ENCODE results near the gene FBXO42. TPM values are rescaled to one million over a fixed set of nuclear protein-coding genes. Genes with fewer than 3 reads are reported as not detected.

FBXO42 gene
- total and polyA plus RNA-seq, 9 of the 15 experiments (the other 6 are each of a cell fraction or from before 2014, with no cell fraction given) = 7.2 to 24.8 (median 17.4) TPM

DNA sequence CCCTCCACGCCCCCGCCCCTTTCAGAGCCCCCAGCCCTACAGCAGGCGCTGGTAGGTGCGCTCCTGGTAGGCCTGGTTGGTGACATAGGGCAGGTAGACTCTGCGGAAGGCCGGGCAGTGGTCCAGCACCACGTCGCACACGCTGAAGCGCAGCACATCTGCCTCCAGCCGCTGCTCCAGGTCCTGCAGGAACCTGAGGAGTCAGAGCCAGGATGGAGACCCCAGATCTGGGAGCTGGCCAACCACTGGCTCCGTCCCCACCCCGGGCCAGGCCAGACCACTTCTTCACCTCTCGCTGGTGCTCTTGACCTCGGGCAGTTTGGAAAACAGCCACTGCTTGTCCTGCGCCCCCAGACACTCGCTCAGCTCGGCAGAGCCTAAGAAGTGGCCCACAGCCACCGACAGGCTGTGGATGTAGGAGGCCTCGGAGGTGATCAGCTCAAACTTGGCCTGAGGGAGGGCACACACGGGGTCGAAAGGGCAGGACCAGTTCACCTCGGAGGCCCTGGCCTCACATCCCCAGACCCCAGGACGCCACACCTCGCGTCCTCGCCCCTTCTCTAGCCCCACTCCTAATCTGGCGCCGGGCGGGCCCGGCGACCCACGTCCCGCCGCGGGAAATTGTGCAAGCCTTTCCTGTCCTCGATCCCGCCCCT lies 146.3 kb downstream of the FBXO42 start (continued):
- no peak for TF ChIP-seq MEIS2 (IDR thresholded peaks at IDR 0.05; ENCODE audit: partially characterized antibody)
- TF ChIP-seq ZNF408 (CRISPR knock-in tag; IDR thresholded peaks at IDR 0.05; ENCODE audit: low read depth) = no peak
- 0 out of 2 replicates have a peak, but pooled peaks have one; percentile 58 for TF ChIP-seq E2F3 (CRISPR knock-in tag; IDR thresholded peaks at IDR 0.05)
- no peak for TF ChIP-seq DACH1 (IDR thresholded peaks at IDR 0.05; ENCODE audit: partially characterized antibody)
- no peak for TF ChIP-seq TAL1 (IDR thresholded peaks at IDR 0.05)

GRCh38 chr1:16205334-16205671 lies 147.0 kb downstream of the FBXO42 start:
- POLR2A ChIA-PET = interaction anchor here (0.6 to 0.9 kb wide), 3 partner anchors 42 to 308 kb away, joined by 3 to 4 read pairs (median 3); no protein-coding TSS in a partner anchor
- H2AFZ ChIP-seq (ENCODE audit: low read depth, low read length) = no peak overlapping the region
- H3K79me2 ChIP-seq (ENCODE audit: control insufficient read depth, insufficient read depth, low read length) = peaks cover 8% of the 10 kb centered on the region; the same call in 2 of the 3 replicates
- DNase-seq (ENCODE audit: extremely low read depth in 1 of 4, low spot score in 3 of 4) = no peak
- no peak overlapping the region for H3K27ac ChIP-seq (ENCODE audit: extremely low read depth, low read depth, low read length)
- H4K20me1 ChIP-seq (replicated peaks; ENCODE audit: control insufficient read depth, insufficient read depth, low read length) = no peaks in the 10 kb centered on the region
- no TSS peak for BruUV-seq (replicated peaks)
- no peak for FAIRE-seq
- peaks cover 26 to 53% of the 10 kb centered on the region in 2 experiments for H3K4me1 ChIP-seq (replicated peaks in 1 of 2; ENCODE audit: control insufficient read depth in 2 of 2, insufficient read depth in 2 of 2, low read length in 2 of 2)
- in situ Hi-C loops (cut with MboI) (no loop called here), intact Hi-C loops (cut with micrococcal nuclease) (loop anchor here (1.0 kb wide), 1 partner anchor 158 kb away; no protein-coding TSS in a partner anchor)
- H3K9ac ChIP-seq (ENCODE audit: insufficient read depth in 1 of 2, low read depth in 2 of 2, low read length in 2 of 2) = peak overlapping the region in 1 of 2 experiments; percentile 97; a peak in 3 of 4 replicates
- no peak for ATAC-seq
- H3K4me3 ChIP-seq = no peak overlapping the region
- CTCF ChIA-PET (ENCODE audit: low intra/inter-chr PET ratio) = interaction anchor here (0.6 to 2.7 kb wide), 4 partner anchors 39 to 420 kb away, joined by 3 to 13 read pairs (median 5); no protein-coding TSS in a partner anchor
- peak overlapping the region; percentile 90; the same call in 1 of the 2 replicates for H3K4me2 ChIP-seq (ENCODE audit: insufficient read depth, low read length)
- H3K27me3 ChIP-seq (ENCODE audit: control insufficient read depth in 2 of 2, insufficient read depth in 2 of 2, low read length in 2 of 2) = no peaks in the 10 kb centered on the region
- 78% methylated on average over 7 of the region's 11 CpGs for WGBS (ENCODE audit: insufficient coverage, low coverage, missing lambda C conversion rate)
- TF ChIP-seq KDM5B (IDR thresholded peaks at IDR 0.05; ENCODE audit: insufficient replicate concordance, low read depth, low read length) = peak; percentile 12
- no peak for TF ChIP-seq CHCHD3 (CRISPR knock-in tag; IDR thresholded peaks at IDR 0.05)
- TF ChIP-seq EP400 (IDR thresholded peaks at IDR 0.05) = no peak
- peak in 1 of 2 experiments; percentile 29; a peak in 1 of 4 replicates for TF ChIP-seq FOXA3 (CRISPR knock-in tag; conservative IDR thresholded peaks at IDR 0.05 in 1 of 2, IDR thresholded peaks at IDR 0.05 in 1 of 2)
- TF ChIP-seq ARID4B (CRISPR knock-in tag; IDR thresholded peaks at IDR 0.05) = peak; percentile 25; the same call in 1 of the 2 replicates
- no peak for TF ChIP-seq MAFK (IDR thresholded peaks at IDR 0.05; ENCODE audit: low read length)
- 0 out of 6 replicates have a peak, but pooled peaks of 1 of the 3 experiments have one; percentile 11 for TF ChIP-seq CTCF (IDR thresholded peaks at IDR 0.05 in 2 of 3, conservative IDR thresholded peaks at IDR 0.05 in 1 of 3; ENCODE audit: insufficient read depth in 2 of 3, low read depth in 1 of 3, low read length in 3 of 3)
- no peaks in the 10 kb centered on the region for H3K9me1 ChIP-seq (ENCODE audit: control insufficient read depth, insufficient read depth, low read length)
- H3K9me3 ChIP-seq (replicated peaks; ENCODE audit: control insufficient read depth, insufficient read depth, low read depth, low read length) = no peaks in the 10 kb centered on the region
- H3K36me3 ChIP-seq (ENCODE audit: control insufficient read depth, insufficient read depth, low read length) = no peaks in the 10 kb centered on the region

All from K562 (cell line).